Liver (tissue), 3 donors: ENCODE results near the gene PIK3R3.

Source experiments
- EGR1 ChIP-seq, 2 donors: IDR thresholded peaks; 2 replicates each; pipeline ENCODE4 v1.6.1; 2016 to 2018; ENCODE audit warnings: antibody characterized with exemption in 2 of 2, low read depth in 2 of 2
- FOXA2 ChIP-seq: IDR thresholded peaks from 2 replicates; pipeline ENCODE4 v1.6.1; 2016; ENCODE audit warnings: antibody characterized with exemption
- HNF4A ChIP-seq, 2 donors: conservative IDR thresholded peaks; 2 replicates each; pipeline ENCODE4 v1.6.1; 2016; ENCODE audit warnings: antibody characterized with exemption in 2 of 2, mild to moderate bottlenecking in 2 of 2
- JUND ChIP-seq, 2 donors: IDR thresholded peaks; 2 replicates each; pipeline ENCODE4 v1.6.1; 2016; ENCODE audit warnings: antibody characterized with exemption in 2 of 2
- RAD21 ChIP-seq, 2 donors: IDR thresholded peaks; 2 replicates each; pipeline ENCODE4 v1.6.1; 2016; ENCODE audit warnings: antibody characterized with exemption in 2 of 2, mild to moderate bottlenecking in 2 of 2
- RXRA ChIP-seq, 2 donors: IDR thresholded peaks; 2 replicates each; pipeline ENCODE4 v1.6.1; 2017 to 2018; ENCODE audit warnings: antibody characterized with exemption in 2 of 2, mild to moderate bottlenecking in 1 of 2
- SP1 ChIP-seq: IDR thresholded peaks from 2 replicates; pipeline ENCODE4 v1.6.1; 2018; ENCODE audit warnings: antibody characterized with exemption, mild to moderate bottlenecking
- TAF1 ChIP-seq: conservative IDR thresholded peaks from 2 replicates; pipeline ENCODE4 v1.6.1; 2016; ENCODE audit warnings: antibody characterized with exemption, mild to moderate bottlenecking
- YY1 ChIP-seq: IDR thresholded peaks from 2 replicates; pipeline ENCODE4 v1.6.1; 2016; ENCODE audit warnings: antibody characterized with exemption, mild to moderate bottlenecking
- TF ChIP-seq, protein P1 (sequence below): fragments of 150-350 bp; IDR thresholded peaks from 2 replicates; pipeline ENCODE4 v1.5.1; 2017; ENCODE audit warnings: improper control_type of control experiment, low read depth, low read length; ENCODE audit not compliant: missing input control
- TF ChIP-seq, protein P2 (sequence below): IDR thresholded peaks from 2 replicates; pipeline ENCODE4 v1.6.1; 2016; ENCODE audit warnings: antibody characterized with exemption
- TF ChIP-seq, protein P3 (sequence below): IDR thresholded peaks from 2 replicates; pipeline ENCODE4 v1.6.1; 2016; ENCODE audit warnings: antibody characterized with exemption, mild to moderate bottlenecking
- TF ChIP-seq, protein P4 (sequence below): IDR thresholded peaks from 2 replicates; pipeline ENCODE4 v1.6.1; 2016; ENCODE audit warnings: antibody characterized with exemption
- donor health status: healthy.
- donor health status: healthy.

DNA sequence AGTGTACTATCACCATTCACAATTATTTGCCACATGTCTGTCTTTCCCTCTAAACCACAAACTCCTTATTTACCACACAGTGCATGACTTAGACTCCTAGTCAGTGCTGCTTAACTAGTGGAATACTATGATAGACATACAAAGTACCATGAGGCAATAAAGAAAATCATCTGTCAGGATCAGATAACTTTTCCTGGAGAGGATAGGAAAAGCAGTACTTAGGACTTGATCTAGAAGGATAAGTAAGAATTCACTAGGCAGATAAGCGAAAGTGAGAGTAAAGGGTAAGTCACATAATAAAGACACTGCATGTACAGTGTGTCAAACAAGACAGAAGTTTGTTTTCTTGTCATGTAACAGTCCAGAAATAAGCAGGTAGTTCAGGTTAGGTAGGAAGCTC is 21.3 kb upstream of the PIK3R3 start:
- TF ChIP-seq, protein P1, sequence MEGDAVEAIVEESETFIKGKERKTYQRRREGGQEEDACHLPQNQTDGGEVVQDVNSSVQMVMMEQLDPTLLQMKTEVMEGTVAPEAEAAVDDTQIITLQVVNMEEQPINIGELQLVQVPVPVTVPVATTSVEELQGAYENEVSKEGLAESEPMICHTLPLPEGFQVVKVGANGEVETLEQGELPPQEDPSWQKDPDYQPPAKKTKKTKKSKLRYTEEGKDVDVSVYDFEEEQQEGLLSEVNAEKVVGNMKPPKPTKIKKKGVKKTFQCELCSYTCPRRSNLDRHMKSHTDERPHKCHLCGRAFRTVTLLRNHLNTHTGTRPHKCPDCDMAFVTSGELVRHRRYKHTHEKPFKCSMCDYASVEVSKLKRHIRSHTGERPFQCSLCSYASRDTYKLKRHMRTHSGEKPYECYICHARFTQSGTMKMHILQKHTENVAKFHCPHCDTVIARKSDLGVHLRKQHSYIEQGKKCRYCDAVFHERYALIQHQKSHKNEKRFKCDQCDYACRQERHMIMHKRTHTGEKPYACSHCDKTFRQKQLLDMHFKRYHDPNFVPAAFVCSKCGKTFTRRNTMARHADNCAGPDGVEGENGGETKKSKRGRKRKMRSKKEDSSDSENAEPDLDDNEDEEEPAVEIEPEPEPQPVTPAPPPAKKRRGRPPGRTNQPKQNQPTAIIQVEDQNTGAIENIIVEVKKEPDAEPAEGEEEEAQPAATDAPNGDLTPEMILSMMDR: no peak
- TF ChIP-seq, protein P2, sequence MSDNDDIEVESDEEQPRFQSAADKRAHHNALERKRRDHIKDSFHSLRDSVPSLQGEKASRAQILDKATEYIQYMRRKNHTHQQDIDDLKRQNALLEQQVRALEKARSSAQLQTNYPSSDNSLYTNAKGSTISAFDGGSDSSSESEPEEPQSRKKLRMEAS: no peak
- TF ChIP-seq YY1 (no peak), JUND (IDR thresholded peaks at IDR 0.05) (no peak), RAD21 (IDR thresholded peaks at IDR 0.05) (no peak), RXRA (IDR thresholded peaks at IDR 0.05) (no peak), TAF1 (no peak), SP1 (no peak), EGR1 (IDR thresholded peaks at IDR 0.05; ENCODE audit: low read depth in 2 of 2) (no peak), FOXA2 (no peak), HNF4A (conservative IDR thresholded peaks at IDR 0.05) (no peak)
- TF ChIP-seq, protein P3, sequence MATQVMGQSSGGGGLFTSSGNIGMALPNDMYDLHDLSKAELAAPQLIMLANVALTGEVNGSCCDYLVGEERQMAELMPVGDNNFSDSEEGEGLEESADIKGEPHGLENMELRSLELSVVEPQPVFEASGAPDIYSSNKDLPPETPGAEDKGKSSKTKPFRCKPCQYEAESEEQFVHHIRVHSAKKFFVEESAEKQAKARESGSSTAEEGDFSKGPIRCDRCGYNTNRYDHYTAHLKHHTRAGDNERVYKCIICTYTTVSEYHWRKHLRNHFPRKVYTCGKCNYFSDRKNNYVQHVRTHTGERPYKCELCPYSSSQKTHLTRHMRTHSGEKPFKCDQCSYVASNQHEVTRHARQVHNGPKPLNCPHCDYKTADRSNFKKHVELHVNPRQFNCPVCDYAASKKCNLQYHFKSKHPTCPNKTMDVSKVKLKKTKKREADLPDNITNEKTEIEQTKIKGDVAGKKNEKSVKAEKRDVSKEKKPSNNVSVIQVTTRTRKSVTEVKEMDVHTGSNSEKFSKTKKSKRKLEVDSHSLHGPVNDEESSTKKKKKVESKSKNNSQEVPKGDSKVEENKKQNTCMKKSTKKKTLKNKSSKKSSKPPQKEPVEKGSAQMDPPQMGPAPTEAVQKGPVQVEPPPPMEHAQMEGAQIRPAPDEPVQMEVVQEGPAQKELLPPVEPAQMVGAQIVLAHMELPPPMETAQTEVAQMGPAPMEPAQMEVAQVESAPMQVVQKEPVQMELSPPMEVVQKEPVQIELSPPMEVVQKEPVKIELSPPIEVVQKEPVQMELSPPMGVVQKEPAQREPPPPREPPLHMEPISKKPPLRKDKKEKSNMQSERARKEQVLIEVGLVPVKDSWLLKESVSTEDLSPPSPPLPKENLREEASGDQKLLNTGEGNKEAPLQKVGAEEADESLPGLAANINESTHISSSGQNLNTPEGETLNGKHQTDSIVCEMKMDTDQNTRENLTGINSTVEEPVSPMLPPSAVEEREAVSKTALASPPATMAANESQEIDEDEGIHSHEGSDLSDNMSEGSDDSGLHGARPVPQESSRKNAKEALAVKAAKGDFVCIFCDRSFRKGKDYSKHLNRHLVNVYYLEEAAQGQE: no peak
- TF ChIP-seq, protein P4, sequence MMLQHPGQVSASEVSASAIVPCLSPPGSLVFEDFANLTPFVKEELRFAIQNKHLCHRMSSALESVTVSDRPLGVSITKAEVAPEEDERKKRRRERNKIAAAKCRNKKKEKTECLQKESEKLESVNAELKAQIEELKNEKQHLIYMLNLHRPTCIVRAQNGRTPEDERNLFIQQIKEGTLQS: no peak
